ENCODE measurements around the gene DLST. TPM values are rescaled to one million over a fixed set of nuclear protein-coding genes. Genes with fewer than 3 reads are reported as not detected.

Gene DLST
- total and polyA plus RNA-seq, 2 of the 4 experiments (the other 2 are of a cell fraction), result 58.6 to 119 TPM

DNA sequence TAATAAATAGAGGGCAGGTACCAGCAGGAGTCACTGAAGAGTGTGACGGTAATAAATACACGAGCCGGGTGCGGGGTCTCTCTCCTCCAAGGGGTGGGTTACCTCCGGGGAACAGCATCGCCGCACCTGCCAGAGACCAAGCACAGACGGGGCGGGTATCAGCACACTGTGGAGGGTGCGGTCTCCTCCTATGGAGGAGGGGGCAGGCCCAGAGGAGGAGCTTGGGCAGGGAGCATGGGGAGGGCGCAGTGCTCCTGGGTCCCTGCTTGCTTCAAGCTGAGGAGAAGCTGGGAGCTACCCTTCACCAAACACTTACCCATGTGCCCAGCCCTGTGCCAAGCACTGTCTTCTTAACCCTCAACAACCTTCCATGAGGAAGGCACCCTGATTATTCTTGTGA lies 60.9 kb downstream of the DLST start:
- peak overlapping the region; percentile 16 for H2AK9ac ChIP-seq (replicated peaks; ENCODE audit: low read depth, low read length, poor library complexity)
- 67% methylated on average over 1 of the region's 11 CpGs; no CpG with 5 or more reads in 1 of the 2 experiments for WGBS, 2 experiments (ENCODE audit: extremely low coverage in 2 of 2, insufficient read length in 1 of 2)
- no peaks in the 10 kb centered on the region for H4K20me1 ChIP-seq (ENCODE audit: insufficient read depth, low read length)
- no peak overlapping the region for H3K9ac ChIP-seq (ENCODE audit: low read depth, low read length)
- H3K23ac ChIP-seq (ENCODE audit: low read depth, low read length), result no peak overlapping the region
- no peak overlapping the region; a peak in 1 of 4 replicates for H4K8ac ChIP-seq (ENCODE audit: low read depth in 2 of 2, low read length in 2 of 2)
- H3K14ac ChIP-seq (replicated peaks; ENCODE audit: low read depth, low read length), result no peak overlapping the region
- no peak overlapping the region for H3K18ac ChIP-seq (ENCODE audit: low read depth, low read length)
- DNase-seq, result no peak
- no peak overlapping the region for H2BK20ac ChIP-seq (ENCODE audit: low read depth, low read length)
- no peaks in the 10 kb centered on the region for H3K36me3 ChIP-seq (ENCODE audit: control insufficient read depth, insufficient read depth, low read length)
- H3K79me1 ChIP-seq (ENCODE audit: low read depth in 1 of 2, low read length in 2 of 2), result no peaks in the 10 kb centered on the region
- no peak overlapping the region for H3K27ac ChIP-seq (ENCODE audit: insufficient read depth, low read length)
- ChIA-PET CTCF (interaction anchor here (1.5 kb wide), 1 partner anchor 146 kb away, joined by 7 read pairs; no protein-coding TSS in a partner anchor), POLR2A (ENCODE audit: unreplicated experiment) (no interaction called here)
- H2BK15ac ChIP-seq (ENCODE audit: low read depth, low read length), result no peak overlapping the region; the same call in 2 of the 3 replicates
- TF ChIP-seq BHLHE40 (IDR thresholded peaks at IDR 0.05; ENCODE audit: low read depth, low read length) (no peak), MAFK (IDR thresholded peaks at IDR 0.05; ENCODE audit: low read depth, low read length) (no peak), CEBPB (IDR thresholded peaks at IDR 0.05; ENCODE audit: low read depth, low read length) (no peak), RCOR1 (IDR thresholded peaks at IDR 0.05; ENCODE audit: insufficient replicate concordance, low read length) (no peak), RAD21 (IDR thresholded peaks at IDR 0.05; ENCODE audit: low read length) (no peak), SMC3 (IDR thresholded peaks at IDR 0.05; ENCODE audit: low read depth, low read length) (no peak), CHD1 (IDR thresholded peaks at IDR 0.05; ENCODE audit: low read depth, low read length) (no peak), MAZ (IDR thresholded peaks at IDR 0.05; ENCODE audit: borderline replicate concordance, low read depth, low read length) (no peak), MXI1 (IDR thresholded peaks at IDR 0.05; ENCODE audit: borderline replicate concordance, low read depth, low read length) (no peak), POLR2A (IDR thresholded peaks at IDR 0.05; ENCODE audit: low read depth, low read length) (no peak), RFX5 (IDR thresholded peaks at IDR 0.05; ENCODE audit: low read depth, low read length) (no peak), FOS (IDR thresholded peaks at IDR 0.05; ENCODE audit: low read depth, low read length) (no peak), NFE2L2 (IDR thresholded peaks at IDR 0.05; ENCODE audit: low read depth, low read length) (no peak)
- TF ChIP-seq, protein P1, sequence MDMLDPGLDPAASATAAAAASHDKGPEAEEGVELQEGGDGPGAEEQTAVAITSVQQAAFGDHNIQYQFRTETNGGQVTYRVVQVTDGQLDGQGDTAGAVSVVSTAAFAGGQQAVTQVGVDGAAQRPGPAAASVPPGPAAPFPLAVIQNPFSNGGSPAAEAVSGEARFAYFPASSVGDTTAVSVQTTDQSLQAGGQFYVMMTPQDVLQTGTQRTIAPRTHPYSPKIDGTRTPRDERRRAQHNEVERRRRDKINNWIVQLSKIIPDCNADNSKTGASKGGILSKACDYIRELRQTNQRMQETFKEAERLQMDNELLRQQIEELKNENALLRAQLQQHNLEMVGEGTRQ (IDR thresholded peaks at IDR 0.05; ENCODE audit: low read depth, low read length), result no peak
- TF ChIP-seq, protein P2, sequence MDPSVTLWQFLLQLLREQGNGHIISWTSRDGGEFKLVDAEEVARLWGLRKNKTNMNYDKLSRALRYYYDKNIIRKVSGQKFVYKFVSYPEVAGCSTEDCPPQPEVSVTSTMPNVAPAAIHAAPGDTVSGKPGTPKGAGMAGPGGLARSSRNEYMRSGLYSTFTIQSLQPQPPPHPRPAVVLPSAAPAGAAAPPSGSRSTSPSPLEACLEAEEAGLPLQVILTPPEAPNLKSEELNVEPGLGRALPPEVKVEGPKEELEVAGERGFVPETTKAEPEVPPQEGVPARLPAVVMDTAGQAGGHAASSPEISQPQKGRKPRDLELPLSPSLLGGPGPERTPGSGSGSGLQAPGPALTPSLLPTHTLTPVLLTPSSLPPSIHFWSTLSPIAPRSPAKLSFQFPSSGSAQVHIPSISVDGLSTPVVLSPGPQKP (IDR thresholded peaks at IDR 0.05; ENCODE audit: borderline replicate concordance, low read depth, low read length), result no peak
- TF ChIP-seq, protein P3, sequence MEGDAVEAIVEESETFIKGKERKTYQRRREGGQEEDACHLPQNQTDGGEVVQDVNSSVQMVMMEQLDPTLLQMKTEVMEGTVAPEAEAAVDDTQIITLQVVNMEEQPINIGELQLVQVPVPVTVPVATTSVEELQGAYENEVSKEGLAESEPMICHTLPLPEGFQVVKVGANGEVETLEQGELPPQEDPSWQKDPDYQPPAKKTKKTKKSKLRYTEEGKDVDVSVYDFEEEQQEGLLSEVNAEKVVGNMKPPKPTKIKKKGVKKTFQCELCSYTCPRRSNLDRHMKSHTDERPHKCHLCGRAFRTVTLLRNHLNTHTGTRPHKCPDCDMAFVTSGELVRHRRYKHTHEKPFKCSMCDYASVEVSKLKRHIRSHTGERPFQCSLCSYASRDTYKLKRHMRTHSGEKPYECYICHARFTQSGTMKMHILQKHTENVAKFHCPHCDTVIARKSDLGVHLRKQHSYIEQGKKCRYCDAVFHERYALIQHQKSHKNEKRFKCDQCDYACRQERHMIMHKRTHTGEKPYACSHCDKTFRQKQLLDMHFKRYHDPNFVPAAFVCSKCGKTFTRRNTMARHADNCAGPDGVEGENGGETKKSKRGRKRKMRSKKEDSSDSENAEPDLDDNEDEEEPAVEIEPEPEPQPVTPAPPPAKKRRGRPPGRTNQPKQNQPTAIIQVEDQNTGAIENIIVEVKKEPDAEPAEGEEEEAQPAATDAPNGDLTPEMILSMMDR (conservative IDR thresholded peaks at IDR 0.05; ENCODE audit: low read depth, low read length), result no peak
- in situ Hi-C loops (cut with MboI; ENCODE audit: low sequenced_read_pairs), result no loop called here
- dilution Hi-C loops (cut with HindIII; ENCODE audit: low sequenced_read_pairs, unreplicated experiment), result no loop called here
- no peak overlapping the region for H3K4ac ChIP-seq (ENCODE audit: low read depth, low read length)
- H3K9me3 ChIP-seq (ENCODE audit: control insufficient read depth, insufficient read depth, low read length), result no peaks in the 10 kb centered on the region
- H4K91ac ChIP-seq (ENCODE audit: insufficient read depth, low read depth, low read length), result no peak overlapping the region
- peak overlapping the region; percentile 20; the same call in 1 of the 2 replicates for H2AK5ac ChIP-seq (ENCODE audit: low read depth, low read length)
- H2BK120ac ChIP-seq (ENCODE audit: low read depth, low read length), result no peak overlapping the region
- H3K9me1 ChIP-seq (ENCODE audit: insufficient read depth, low read length), result peaks cover 18% of the 10 kb centered on the region
- no peak overlapping the region for H3K4me2 ChIP-seq (ENCODE audit: low read depth, low read length)
- no peak overlapping the region for H2BK5ac ChIP-seq (ENCODE audit: low read depth, low read length, poor library complexity, severe bottlenecking)
- no TSS peak for BruUV-seq (replicated peaks)
- no peak overlapping the region for H3K4me3 ChIP-seq (ENCODE audit: insufficient read depth, low read depth, low read length)
- intact Hi-C loops (cut with micrococcal nuclease), result loop anchor here (5.0 to 10.0 kb wide), 2 partner anchors 125 to 352 kb away; partner anchors contain the start of gene ZC2HC1C
- H3K4me1 ChIP-seq (ENCODE audit: control insufficient read depth, insufficient read depth, low read length), result peaks cover 21% of the 10 kb centered on the region
- H2AFZ ChIP-seq (replicated peaks; ENCODE audit: low read length, poor library complexity), result peak overlapping the region; percentile 23
- no peak overlapping the region for H3K56ac ChIP-seq (ENCODE audit: extremely low read depth, insufficient read depth, low read length)
- ATAC-seq (ENCODE audit: low read depth), result no peak
- H4K5ac ChIP-seq (ENCODE audit: low read depth, low read length), result no peak overlapping the region
- no peaks in the 10 kb centered on the region for H3K27me3 ChIP-seq (ENCODE audit: control insufficient read depth, insufficient read depth, low read length)

Data from IMR-90 (cell line).